ENCODE results near the gene LRRC75A.

DNA sequence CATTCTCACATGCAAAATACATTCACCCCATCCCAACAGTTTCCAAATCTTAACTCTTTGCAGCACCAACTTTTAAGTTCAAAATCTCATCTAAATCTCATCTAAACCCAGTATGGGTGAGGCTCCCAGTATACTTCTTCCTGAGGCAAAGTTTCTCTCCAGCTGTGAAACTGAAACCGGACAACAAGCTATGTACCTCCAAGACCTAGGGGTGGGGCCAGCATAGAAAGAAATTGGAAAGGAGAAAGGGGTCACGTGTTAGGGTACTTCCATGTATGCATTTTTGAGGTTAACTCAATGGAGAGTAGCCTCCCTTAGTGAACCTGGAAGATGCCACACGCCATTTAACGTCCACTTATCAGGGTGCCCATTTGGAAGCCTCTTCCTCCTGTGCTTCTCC lies 23.9 kb upstream of the LRRC75A start:
- TF ChIP-seq, protein P1, sequence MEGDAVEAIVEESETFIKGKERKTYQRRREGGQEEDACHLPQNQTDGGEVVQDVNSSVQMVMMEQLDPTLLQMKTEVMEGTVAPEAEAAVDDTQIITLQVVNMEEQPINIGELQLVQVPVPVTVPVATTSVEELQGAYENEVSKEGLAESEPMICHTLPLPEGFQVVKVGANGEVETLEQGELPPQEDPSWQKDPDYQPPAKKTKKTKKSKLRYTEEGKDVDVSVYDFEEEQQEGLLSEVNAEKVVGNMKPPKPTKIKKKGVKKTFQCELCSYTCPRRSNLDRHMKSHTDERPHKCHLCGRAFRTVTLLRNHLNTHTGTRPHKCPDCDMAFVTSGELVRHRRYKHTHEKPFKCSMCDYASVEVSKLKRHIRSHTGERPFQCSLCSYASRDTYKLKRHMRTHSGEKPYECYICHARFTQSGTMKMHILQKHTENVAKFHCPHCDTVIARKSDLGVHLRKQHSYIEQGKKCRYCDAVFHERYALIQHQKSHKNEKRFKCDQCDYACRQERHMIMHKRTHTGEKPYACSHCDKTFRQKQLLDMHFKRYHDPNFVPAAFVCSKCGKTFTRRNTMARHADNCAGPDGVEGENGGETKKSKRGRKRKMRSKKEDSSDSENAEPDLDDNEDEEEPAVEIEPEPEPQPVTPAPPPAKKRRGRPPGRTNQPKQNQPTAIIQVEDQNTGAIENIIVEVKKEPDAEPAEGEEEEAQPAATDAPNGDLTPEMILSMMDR (IDR thresholded peaks at IDR 0.05): no peak
- no peak for TF ChIP-seq POLR2AphosphoS5 (IDR thresholded peaks at IDR 0.05; ENCODE audit: insufficient read depth in 1 of 2, low read depth in 1 of 2)

All from vagina (tissue), 2 donors.